Tibial nerve (tissue), 4 donors: ENCODE results near the gene PHLPP1. TPM values are rescaled to one million over a fixed set of nuclear protein-coding genes. Genes with fewer than 3 reads are reported as not detected.

Source experiments
- DNase-seq, 2 donors: peaks; one replicate each; pipeline ENCODE4 v3.0.0-alpha.2; 2019; ENCODE audit warnings: low spot score in 2 of 2
- H3K27ac ChIP-seq, 4 donors: fragments of 200-600 bp; sonication (generic) in 3 of 4; one replicate each; pipeline ENCODE4 v1.5.1; 2017 to 2019; ENCODE audit warnings: mild to moderate bottlenecking in 1 of 4
- H3K27me3 ChIP-seq, 2 donors: fragments of 200-600 bp; sonication (generic) in 1 of 2; one replicate each; pipeline versions ENCODE4 v1.5.1 to v1.6.0; 2017 to 2019
- H3K36me3 ChIP-seq, 3 donors: fragments of 200-600 bp; sonication (generic); one replicate each; pipeline ENCODE4 v1.5.1; 2018 to 2019
- H3K4me1 ChIP-seq, 4 donors: fragments of 200-600 bp; sonication (generic) in 3 of 4; one replicate each; pipeline ENCODE4 v1.5.1; 2017 to 2019
- H3K4me3 ChIP-seq, 4 donors: fragments of 200-600 bp; sonication (generic) in 3 of 4; one replicate each; pipeline ENCODE4 v1.5.1; 2017 to 2019; ENCODE audit warnings: mild to moderate bottlenecking in 1 of 4, moderate library complexity in 1 of 4
- H3K9me3 ChIP-seq, 4 donors: fragments of 200-600 bp; sonication (generic) in 3 of 4; one replicate each; pipeline ENCODE4 v1.5.1; 2017 to 2019
- CTCF ChIP-seq, 5 experiments: fragments of 200-600 bp in 3 of 5; fragments of 450-650 bp in 2 of 5; sonication (generic) in 3 of 5; IDR thresholded peaks; one replicate each; pipeline ENCODE4 v1.5.1; 2016 to 2019; ENCODE audit warnings: antibody characterized with exemption in 5 of 5, mild to moderate bottlenecking in 3 of 5, moderate library complexity in 2 of 5
- EP300 ChIP-seq, 2 donors: sonication (generic); formaldehyde crosslinking; IDR thresholded peaks; one replicate each; pipeline ENCODE4 v1.6.1; 2017; ENCODE audit warnings: antibody characterized with exemption in 2 of 2, mild to moderate bottlenecking in 1 of 2
- POLR2A ChIP-seq, 2 donors: fragments of 450-650 bp; IDR thresholded peaks; one replicate each; pipeline ENCODE4 v1.6.1; 2017; ENCODE audit warnings: antibody characterized with exemption in 2 of 2, mild to moderate bottlenecking in 2 of 2, moderate library complexity in 2 of 2
- WGBS, 2 donors: methylation state at CpG; one replicate each; pipeline ENCODE4 v1.1.5; 2018; 5-methylcytosine and 5-hydroxymethylcytosine counted together
- total RNA-seq, 4 donors: library from RNA; depleted of rRNA; stranded (reverse); fragments of >200 nt; gene quantifications; one replicate each; pipeline ENCODE4 v1.1.0, GENCODE V29; 2016

PHLPP1 gene
- total RNA-seq, 4 donors from 2014 or later, result 11.4 to 16.1 (median 14.5) TPM

GRCh38 chr18:62721839-62722795 is 6.8 kb downstream of the PHLPP1 start:
- Histone ChIP-seq H3K9me3 (no peaks in the 10 kb centered on the region), H3K27me3 (no peaks in the 10 kb centered on the region), H3K27ac (peak overlapping the region in 1 of 4 donors; percentile 14), H3K4me3 (no peak overlapping the region), H3K4me1 (peaks cover 3 to 65% (median 23%) of the 10 kb centered on the region in 4 donors), H3K36me3 (no peaks in the 10 kb centered on the region)
- no peak for TF ChIP-seq EP300 (IDR thresholded peaks at IDR 0.05)
- TF ChIP-seq POLR2A (IDR thresholded peaks at IDR 0.05), result no peak
- no peak for TF ChIP-seq CTCF (IDR thresholded peaks at IDR 0.05)
- 69 to 74% methylated on average over 8 of the region's 8 CpGs for WGBS, 2 donors
- no peak for DNase-seq

GRCh38 chr18:62723666-62724281 is 8.4 kb downstream of the PHLPP1 start:
- Histone ChIP-seq H3K27ac (peak overlapping the region in 1 of 4 donors; percentile 50), H3K9me3 (no peaks in the 10 kb centered on the region), H3K27me3 (no peaks in the 10 kb centered on the region), H3K36me3 (no peaks in the 10 kb centered on the region), H3K4me3 (no peak overlapping the region), H3K4me1 (peaks cover 3 to 54% (median 15%) of the 10 kb centered on the region in 4 donors)
- no peak for DNase-seq
- TF ChIP-seq POLR2A (IDR thresholded peaks at IDR 0.05) (no peak), EP300 (IDR thresholded peaks at IDR 0.05) (no peak), CTCF (IDR thresholded peaks at IDR 0.05) (no peak)
- WGBS, 2 donors, result 61 to 66% methylated on average over 5 of the region's 5 CpGs

- Histone ChIP-seq H3K4me1 (peaks cover 0 to 33% (median 7%) of the 10 kb centered on the region in 4 donors), H3K36me3 (no peaks in the 10 kb centered on the region), H3K4me3 (no peak overlapping the region), H3K27ac (no peak overlapping the region), H3K27me3 (no peaks in the 10 kb centered on the region), H3K9me3 (no peaks in the 10 kb centered on the region)
- DNase-seq, result no peak
- WGBS, 2 donors, result 85 to 93% methylated on average over 3 of the region's 3 CpGs
- TF ChIP-seq POLR2A (IDR thresholded peaks at IDR 0.05), result no peak
- no peak for TF ChIP-seq EP300 (IDR thresholded peaks at IDR 0.05)
- no peak for TF ChIP-seq CTCF (IDR thresholded peaks at IDR 0.05)
Measured at GRCh38 chr18:62725896-62726295, 10.6 kb downstream of the PHLPP1 start.

GRCh38 chr18:62728254-62728653 is 12.9 kb downstream of the PHLPP1 start:
- H3K27ac ChIP-seq, result no peak overlapping the region

More at GRCh38 chr18:62728254-62728653, 12.9 kb downstream of the PHLPP1 start:
- TF ChIP-seq CTCF (IDR thresholded peaks at IDR 0.05), result no peak
- TF ChIP-seq POLR2A (IDR thresholded peaks at IDR 0.05), result no peak
- no peak for TF ChIP-seq EP300 (IDR thresholded peaks at IDR 0.05)
- DNase-seq, result no peak
- H3K27me3 ChIP-seq, result no peaks in the 10 kb centered on the region
- 95 to 100% methylated on average over 2 of the region's 2 CpGs for WGBS, 2 donors
- H3K36me3 ChIP-seq, result peaks cover 0 to 8% (median 0%) of the 10 kb centered on the region in 3 donors
- no peak overlapping the region for H3K4me3 ChIP-seq
- H3K4me1 ChIP-seq, result peaks cover 0 to 12% (median 5%) of the 10 kb centered on the region in 4 donors
- peaks cover 0 to 16% (median 0%) of the 10 kb centered on the region in 4 donors for H3K9me3 ChIP-seq
